ENCODE data around the gene ADAMTS19. TPM values are rescaled to one million over a fixed set of nuclear protein-coding genes. Genes with fewer than 3 reads are reported as not detected.

Gene ADAMTS19
- total RNA-seq, 4 donors from 2014 or later, result 0.76 TPM; not detected in 3

- intact Hi-C loops (cut with DNase I), result no loop called here
- TF ChIP-seq CTCF (IDR thresholded peaks at IDR 0.05) (no peak), POLR2A (IDR thresholded peaks at IDR 0.05) (no peak)
- DNase-seq, result no peak
- H3K36me3 ChIP-seq, result no peaks in the 10 kb centered on the region
- no peaks in the 10 kb centered on the region for H3K9me3 ChIP-seq
- no peak overlapping the region for H3K4me3 ChIP-seq
- no peaks in the 10 kb centered on the region for H3K27me3 ChIP-seq
- H3K27ac ChIP-seq, result no peak overlapping the region
- H3K4me1 ChIP-seq, result no peaks in the 10 kb centered on the region
- 44 to 67% methylated on average over 2 of the region's 2 CpGs for WGBS, 2 donors
Measured at GRCh38 chr5:129739773-129740172, 279.7 kb downstream of the ADAMTS19 start.

DNA sequence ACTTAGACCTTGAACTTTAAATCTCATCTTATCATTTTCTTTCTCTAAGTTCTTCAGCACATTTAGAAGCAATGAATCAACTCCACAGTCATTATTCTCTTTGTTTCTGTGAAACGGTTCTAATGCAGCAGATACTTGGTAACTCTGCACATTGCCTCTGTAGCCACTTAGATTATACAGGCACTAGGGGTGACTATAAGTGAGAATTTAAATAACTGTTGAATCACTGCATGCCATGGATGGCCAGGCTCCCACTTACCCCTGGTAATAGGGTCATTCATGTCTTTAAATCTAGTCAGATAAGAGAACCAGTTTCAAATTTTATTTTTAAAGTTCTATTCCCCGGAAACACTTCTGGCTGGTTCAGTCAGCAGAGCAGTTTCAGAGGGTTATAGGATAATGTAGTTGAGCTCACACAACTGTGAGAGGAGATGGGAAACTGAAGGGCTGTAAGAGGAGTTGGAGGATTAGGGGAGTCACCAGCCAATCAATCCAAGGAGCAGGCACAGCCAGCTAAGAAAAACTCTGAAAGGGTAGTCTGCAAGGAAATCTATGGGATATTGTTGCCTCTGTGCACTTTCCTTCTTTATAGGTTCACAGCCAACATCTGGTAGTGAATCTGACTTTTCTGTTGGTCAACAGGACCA, 283.6 kb downstream of the ADAMTS19 start:
- Histone ChIP-seq H3K9me3 (no peaks in the 10 kb centered on the region), H3K4me1 (no peaks in the 10 kb centered on the region), H3K27me3 (no peaks in the 10 kb centered on the region), H3K4me3 (no peak overlapping the region), H3K27ac (no peak overlapping the region), H3K36me3 (no peaks in the 10 kb centered on the region)
- no peak for TF ChIP-seq CTCF (IDR thresholded peaks at IDR 0.05)
- no peak for TF ChIP-seq POLR2A (IDR thresholded peaks at IDR 0.05)
- intact Hi-C loops (cut with DNase I), result no loop called here
- no peak for DNase-seq
- 41 to 69% methylated on average over 2 of the region's 2 CpGs for WGBS, 2 donors

DNA sequence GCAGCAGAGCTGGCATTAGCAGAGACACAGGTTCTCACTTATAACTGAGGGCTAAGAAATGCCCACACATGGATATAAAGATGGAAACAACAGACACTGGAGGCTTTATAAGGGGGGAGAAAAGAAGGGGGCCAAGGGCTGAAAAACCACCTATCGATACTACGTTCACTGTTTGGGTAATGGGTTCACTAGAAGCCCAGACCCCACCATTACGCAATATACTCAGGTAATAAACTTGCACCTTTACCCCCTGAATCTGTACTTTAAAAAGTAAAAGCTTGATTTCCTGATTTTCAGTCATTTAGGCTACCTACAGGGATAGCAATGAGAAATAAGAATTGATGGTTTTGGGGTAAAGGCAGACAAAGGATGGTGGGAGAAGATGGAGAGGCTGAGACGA, 285.9 kb downstream of the ADAMTS19 start:
- DNase-seq, result no peak
- Histone ChIP-seq H3K27me3 (no peaks in the 10 kb centered on the region), H3K4me3 (no peak overlapping the region), H3K36me3 (no peaks in the 10 kb centered on the region), H3K4me1 (no peaks in the 10 kb centered on the region), H3K27ac (no peak overlapping the region), H3K9me3 (no peaks in the 10 kb centered on the region)
- TF ChIP-seq CTCF (IDR thresholded peaks at IDR 0.05) (no peak), POLR2A (IDR thresholded peaks at IDR 0.05) (no peak)
- intact Hi-C loops (cut with DNase I), result no loop called here
- 92 to 94% methylated on average over 4 of the region's 4 CpGs for WGBS, 2 donors

- H3K27ac ChIP-seq, result no peak overlapping the region
- no peak for TF ChIP-seq POLR2A (IDR thresholded peaks at IDR 0.05)
- TF ChIP-seq CTCF (IDR thresholded peaks at IDR 0.05), result no peak
- DNase-seq, result no peak
- H3K4me1 ChIP-seq, result no peaks in the 10 kb centered on the region
- WGBS, 2 donors, result 64 to 86% methylated on average over 2 of the region's 2 CpGs
- no peaks in the 10 kb centered on the region for H3K36me3 ChIP-seq
- H3K27me3 ChIP-seq, result no peaks in the 10 kb centered on the region
- no peak overlapping the region for H3K4me3 ChIP-seq
- H3K9me3 ChIP-seq, result no peaks in the 10 kb centered on the region
- intact Hi-C loops (cut with DNase I), result no loop called here
Measured at GRCh38 chr5:129746876-129747275, 286.8 kb downstream of the ADAMTS19 start.

- no peaks in the 10 kb centered on the region for H3K4me1 ChIP-seq
- H3K36me3 ChIP-seq, result no peaks in the 10 kb centered on the region
- no peak for DNase-seq
- H3K27ac ChIP-seq, result no peak within 1 kb of the TSS
- H3K9me3 ChIP-seq, result no peaks in the 10 kb centered on the region
- TF ChIP-seq CTCF (IDR thresholded peaks at IDR 0.05) (no peak), POLR2A (IDR thresholded peaks at IDR 0.05) (no peak)
- intact Hi-C loops (cut with DNase I), result no loop called here
- no peak within 1 kb of the TSS for H3K4me3 ChIP-seq
- no peaks in the 10 kb centered on the region for H3K27me3 ChIP-seq
- WGBS, 2 donors, result 73 to 84% methylated on average over 12 to 13 of the region's 13 CpGs
Measured at GRCh38 chr5:129747572-129748407, 287.7 kb downstream of the ADAMTS19 start, which contains the start of gene MINAR2. Gene MINAR2, plus strand, starts transcription at chr5:129748094. Its CDS starts 97 bp downstream, at chr5:129748191.
